Endodermal cell (in vitro differentiated cells): ENCODE measurements around the gene HS6ST2. TPM values are rescaled to one million over a fixed set of nuclear protein-coding genes. Genes with fewer than 3 reads are reported as not detected.

ENCODE experiments used
- DNase-seq: peaks from one replicate; pipeline ENCODE4 v3.0.0-alpha.2; 2017
- H3K27ac ChIP-seq: 2 replicates; pipeline ENCODE4 v1.5.1; 2013; ENCODE audit warnings: mild to moderate bottlenecking, low read depth, low read length, moderate library complexity
- H3K27me3 ChIP-seq: 2 replicates; pipeline ENCODE4 v1.6.1; 2013; ENCODE audit warnings: mild to moderate bottlenecking, low read length, moderate library complexity; ENCODE audit not compliant: insufficient read depth, control insufficient read depth, poor library complexity, severe bottlenecking
- H3K36me3 ChIP-seq: 2 replicates; pipeline ENCODE4 v1.7.0; 2013; ENCODE audit warnings: mild to moderate bottlenecking, low read length, moderate library complexity; ENCODE audit not compliant: control insufficient read depth, insufficient read depth
- H3K4me1 ChIP-seq: one replicate; pipeline ENCODE4 v1.7.0; 2013; ENCODE audit warnings: low read length; ENCODE audit not compliant: control insufficient read depth, insufficient read depth
- H3K4me3 ChIP-seq: 2 replicates; pipeline ENCODE4 v1.5.1; 2013; ENCODE audit warnings: mild to moderate bottlenecking, low read length, moderate library complexity
- H3K9ac ChIP-seq: 2 replicates; pipeline ENCODE4 v1.6.1; 2013; ENCODE audit warnings: mild to moderate bottlenecking, low read length, moderate library complexity; ENCODE audit not compliant: poor library complexity, severe bottlenecking; ENCODE audit errors: extremely low read depth
- H3K9me3 ChIP-seq: 2 replicates; pipeline ENCODE4 v1.6.1; 2013; ENCODE audit warnings: mild to moderate bottlenecking, low read length, moderate library complexity; ENCODE audit not compliant: control insufficient read depth
- H3K27ac Mint-ChIP-seq: 2 replicates; pipeline ENCODE4 v1.8.0; 2020; ENCODE audit warnings: mixed read lengths
- H3K27me3 Mint-ChIP-seq: 2 replicates; pipeline ENCODE4 v1.8.0; 2021; ENCODE audit warnings: mild to moderate bottlenecking, mixed read lengths; ENCODE audit not compliant: insufficient read depth
- H3K36me3 Mint-ChIP-seq: 2 replicates; pipeline ENCODE4 v1.8.0; 2020; ENCODE audit warnings: low read depth, mixed read lengths
- H3K4me1 Mint-ChIP-seq: 2 replicates; pipeline ENCODE4 v1.8.0; 2020; ENCODE audit warnings: mixed read lengths
- H3K4me3 Mint-ChIP-seq: 2 replicates; pipeline ENCODE4 v1.8.0; 2020; ENCODE audit warnings: mild to moderate bottlenecking, moderate library complexity, mixed read lengths
- H3K9me3 Mint-ChIP-seq: 2 replicates; pipeline ENCODE4 v1.8.0; 2020; ENCODE audit warnings: mild to moderate bottlenecking, mixed read lengths
- WGBS, 2 experiments: methylation state at CpG; one replicate each; pipeline versions ENCODE4 v1.1.5 to v1.1.7; 2013; ENCODE audit warnings: missing lambda C conversion rate in 2 of 2, mixed read lengths in 1 of 2; ENCODE audit not compliant: insufficient coverage in 1 of 2, insufficient read length in 1 of 2; 5-methylcytosine and 5-hydroxymethylcytosine counted together
- total RNA-seq, 2 donors: library from RNA; stranded (reverse); fragmentation: NEBNext Ultra II Directional in 1 of 2; extraction: Animal tissue kit (Norgen Biotek cat#: 25700) in 1 of 2; gene quantifications; 2 replicates in 1 of 2; 3 replicates in 1 of 2; pipeline ENCODE4 v1.2.1, GENCODE V29; 2021
- TF ChIP-seq, protein P1 (sequence below): fragments of 200-600 bp; sonication (generic); conservative IDR thresholded peaks from 2 replicates; pipeline ENCODE4 v1.5.0; 2021; ENCODE audit warnings: antibody characterized with exemption, mild to moderate bottlenecking

Gene HS6ST2
- total RNA-seq, 2 donors from 2014 or later = 4.1 to 19.4 TPM

DNA sequence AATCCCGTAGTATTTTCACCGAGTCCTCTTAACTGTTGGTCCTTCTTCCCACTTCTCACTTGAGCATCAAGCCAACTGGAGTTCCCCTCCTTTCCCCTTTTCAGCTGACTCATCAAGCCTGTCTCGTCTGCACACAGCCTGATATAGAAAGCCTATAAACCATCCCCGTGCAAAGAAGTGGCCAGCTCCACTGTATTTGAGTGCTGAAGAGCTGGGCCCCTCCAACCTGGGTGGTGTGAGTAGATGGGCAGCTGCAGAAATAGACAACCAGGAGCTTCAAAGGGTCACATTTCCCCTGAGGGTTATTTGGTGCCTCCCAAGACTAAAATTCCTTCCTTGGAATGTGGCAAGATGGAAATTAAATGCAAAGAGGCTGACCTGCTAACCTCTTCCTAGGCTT lies 199.7 kb downstream of the HS6ST2 start:
- Mint-ChIP-seq H3K9me3 (no peaks in the 10 kb centered on the region), H3K27me3 (no peaks in the 10 kb centered on the region), H3K4me3 (no peak overlapping the region), H3K4me1 (peaks cover 30% of the 10 kb centered on the region), H3K36me3 (no peaks in the 10 kb centered on the region), H3K27ac (no peak overlapping the region)
- no peak overlapping the region for H3K27ac ChIP-seq
- DNase-seq = peak; percentile 63
- H3K4me3 ChIP-seq = no peak overlapping the region
- TF ChIP-seq, protein P1, sequence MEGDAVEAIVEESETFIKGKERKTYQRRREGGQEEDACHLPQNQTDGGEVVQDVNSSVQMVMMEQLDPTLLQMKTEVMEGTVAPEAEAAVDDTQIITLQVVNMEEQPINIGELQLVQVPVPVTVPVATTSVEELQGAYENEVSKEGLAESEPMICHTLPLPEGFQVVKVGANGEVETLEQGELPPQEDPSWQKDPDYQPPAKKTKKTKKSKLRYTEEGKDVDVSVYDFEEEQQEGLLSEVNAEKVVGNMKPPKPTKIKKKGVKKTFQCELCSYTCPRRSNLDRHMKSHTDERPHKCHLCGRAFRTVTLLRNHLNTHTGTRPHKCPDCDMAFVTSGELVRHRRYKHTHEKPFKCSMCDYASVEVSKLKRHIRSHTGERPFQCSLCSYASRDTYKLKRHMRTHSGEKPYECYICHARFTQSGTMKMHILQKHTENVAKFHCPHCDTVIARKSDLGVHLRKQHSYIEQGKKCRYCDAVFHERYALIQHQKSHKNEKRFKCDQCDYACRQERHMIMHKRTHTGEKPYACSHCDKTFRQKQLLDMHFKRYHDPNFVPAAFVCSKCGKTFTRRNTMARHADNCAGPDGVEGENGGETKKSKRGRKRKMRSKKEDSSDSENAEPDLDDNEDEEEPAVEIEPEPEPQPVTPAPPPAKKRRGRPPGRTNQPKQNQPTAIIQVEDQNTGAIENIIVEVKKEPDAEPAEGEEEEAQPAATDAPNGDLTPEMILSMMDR = no peak
- WGBS, 2 experiments = 82% methylated on average over 4 of the region's 4 CpGs; no CpG with 5 or more reads in 1 of the 2 experiments
- H3K9ac ChIP-seq = no peak overlapping the region
- no peaks in the 10 kb centered on the region for H3K4me1 ChIP-seq
- no peaks in the 10 kb centered on the region for H3K9me3 ChIP-seq
- no peaks in the 10 kb centered on the region for H3K36me3 ChIP-seq
- no peaks in the 10 kb centered on the region for H3K27me3 ChIP-seq

DNA sequence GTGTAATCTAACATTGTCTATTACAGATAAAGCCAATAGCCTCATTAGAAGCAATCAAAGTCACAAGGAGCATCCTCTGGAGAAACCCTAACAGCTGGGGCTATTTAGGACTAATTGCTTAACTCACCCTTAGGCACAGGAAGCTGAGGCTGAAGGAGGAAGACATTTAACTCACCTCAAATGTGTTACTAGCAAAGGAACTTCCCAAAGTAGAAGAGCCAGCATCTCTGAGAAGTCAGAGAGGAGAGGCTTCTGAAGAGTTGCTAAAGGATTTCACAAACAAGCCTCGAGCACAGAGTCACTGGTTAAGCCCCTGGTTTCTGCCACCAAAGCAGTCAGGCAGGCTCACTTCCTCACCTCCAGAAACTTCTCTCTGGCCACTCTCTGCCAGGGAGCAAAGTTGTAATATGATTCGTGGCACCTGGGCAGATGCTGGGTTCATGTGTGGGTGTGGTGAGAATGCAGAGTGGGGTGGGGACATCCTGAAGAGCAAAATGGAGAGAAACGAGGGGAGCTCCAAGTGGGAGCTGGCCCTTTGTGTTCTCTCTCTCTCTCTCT lies 201.3 kb downstream of the HS6ST2 start:
- Histone ChIP-seq H3K4me3 (no peak overlapping the region), H3K36me3 (no peaks in the 10 kb centered on the region), H3K9me3 (no peaks in the 10 kb centered on the region), H3K27ac (no peak overlapping the region), H3K4me1 (no peaks in the 10 kb centered on the region), H3K27me3 (no peaks in the 10 kb centered on the region), H3K9ac (no peak overlapping the region)
- H3K27me3 Mint-ChIP-seq = no peaks in the 10 kb centered on the region
- no peaks in the 10 kb centered on the region for H3K36me3 Mint-ChIP-seq
- H3K9me3 Mint-ChIP-seq = no peaks in the 10 kb centered on the region
- H3K4me1 Mint-ChIP-seq = peaks cover 30% of the 10 kb centered on the region
- no peak for DNase-seq
- 94% methylated on average over 2 of the region's 3 CpGs; no CpG with 5 or more reads in 1 of the 2 experiments for WGBS, 2 experiments
- H3K4me3 Mint-ChIP-seq = no peak overlapping the region
- no peak overlapping the region for H3K27ac Mint-ChIP-seq
- TF ChIP-seq, protein P1 = no peak

DNA sequence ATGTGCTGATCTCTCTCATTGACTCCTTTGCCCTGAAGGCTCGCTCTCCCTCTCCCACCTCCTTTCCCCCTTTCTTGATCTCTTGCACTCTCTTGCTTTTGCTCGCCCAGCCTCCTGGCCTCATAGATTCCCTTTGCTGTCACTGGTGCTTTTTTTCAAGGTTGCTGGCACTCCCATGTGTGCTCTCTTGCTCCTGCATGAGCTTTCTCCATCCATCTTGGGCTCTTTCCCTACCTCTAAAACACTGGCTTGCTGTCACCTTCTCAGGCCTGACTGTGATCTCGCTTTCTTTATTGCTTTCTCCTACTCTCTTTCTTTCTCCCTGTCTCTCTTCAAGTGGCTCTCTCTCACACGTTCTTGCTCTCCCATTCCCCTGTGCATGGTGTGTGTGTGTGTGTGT lies 202.0 kb downstream of the HS6ST2 start:
- no peaks in the 10 kb centered on the region for H3K27me3 Mint-ChIP-seq
- H3K9me3 Mint-ChIP-seq = no peaks in the 10 kb centered on the region
- DNase-seq = no peak
- no peak overlapping the region for H3K9ac ChIP-seq
- no peak overlapping the region for H3K27ac ChIP-seq
- WGBS, 2 experiments = 97 to 100% methylated on average over 1 to 3 of the region's 4 CpGs
- H3K27me3 ChIP-seq = no peaks in the 10 kb centered on the region
- peaks cover 34% of the 10 kb centered on the region for H3K4me1 Mint-ChIP-seq
- TF ChIP-seq, protein P1 = no peak
- no peak overlapping the region for H3K4me3 Mint-ChIP-seq
- no peak overlapping the region for H3K4me3 ChIP-seq
- no peaks in the 10 kb centered on the region for H3K36me3 Mint-ChIP-seq
- H3K27ac Mint-ChIP-seq = no peak overlapping the region
- no peaks in the 10 kb centered on the region for H3K9me3 ChIP-seq
- no peaks in the 10 kb centered on the region for H3K36me3 ChIP-seq
- no peaks in the 10 kb centered on the region for H3K4me1 ChIP-seq
